Cerebellar cortex (tissue), 1 donor: Measurements from ENCODE around the gene THBS2.

ENCODE experiments used
- DNase-seq: peaks from one replicate; pipeline ENCODE4 v3.0.0-alpha.2; 2015; ENCODE audit warnings: low spot score

The THBS2 gene

DNA sequence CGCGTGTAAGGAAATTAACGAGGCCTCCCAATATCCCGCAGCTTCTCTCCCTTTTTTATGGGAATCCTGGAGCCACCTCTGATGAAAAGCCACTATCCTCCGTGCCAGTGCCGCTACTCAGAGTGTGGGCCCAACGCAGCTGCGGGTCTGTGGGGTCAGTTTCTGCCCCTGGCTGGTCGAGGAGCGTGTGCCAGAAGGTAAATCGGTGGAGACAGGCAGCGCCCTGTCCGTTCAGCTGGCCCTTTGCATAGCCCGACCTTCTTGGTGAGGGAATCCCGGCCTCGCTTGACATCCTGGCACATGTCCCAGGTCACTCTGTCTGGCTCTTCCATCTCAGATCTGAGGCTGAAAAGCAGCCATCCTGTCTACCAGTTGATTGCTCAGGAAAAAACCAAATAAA, 4.6 kb downstream of the THBS2 start:
- DNase-seq = no peak

DNA sequence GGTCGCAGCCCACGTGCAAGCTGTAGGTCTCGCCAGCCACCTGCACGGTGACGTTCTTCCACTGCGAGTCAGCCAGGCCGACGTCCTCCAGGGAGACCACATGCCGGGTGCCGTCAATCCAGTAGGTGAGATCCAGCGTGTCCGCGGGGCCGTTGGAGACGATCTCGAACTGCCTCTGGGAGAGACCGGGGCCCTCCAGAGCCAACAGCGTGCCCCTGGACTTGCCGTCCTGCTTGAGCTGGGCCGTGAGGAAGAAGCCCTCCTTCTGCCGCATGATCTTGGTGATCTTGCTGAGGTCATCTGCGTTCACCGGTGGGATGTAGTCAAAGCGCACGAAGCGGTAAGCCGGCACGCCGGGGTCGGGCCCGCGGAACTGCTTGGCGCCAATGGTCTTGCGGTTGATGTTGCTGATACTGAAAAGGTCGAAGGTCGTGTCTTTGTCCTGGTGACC, 5.1 kb downstream of the THBS2 start:
- no peak for DNase-seq

DNA sequence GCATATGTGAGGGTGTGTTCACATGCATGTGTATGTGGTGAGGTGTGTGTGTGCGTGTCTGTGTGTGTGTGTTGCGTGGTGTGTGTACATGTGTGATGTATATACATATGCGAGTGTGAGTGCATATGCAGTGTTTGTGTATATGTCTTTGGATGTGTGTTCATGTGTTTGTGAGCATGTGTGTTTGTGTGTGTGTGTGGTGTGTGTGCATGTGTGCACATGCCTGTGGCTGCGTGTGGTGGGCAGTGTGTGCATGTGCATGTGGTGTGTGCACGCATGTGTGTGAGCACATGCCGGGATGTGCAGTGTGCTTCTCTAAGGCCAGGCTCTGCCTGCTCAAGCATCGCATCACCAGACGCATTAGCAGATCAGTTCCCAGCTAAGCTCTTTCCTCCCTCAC, 5.7 kb downstream of the THBS2 start:
- DNase-seq = no peak

GRCh38 chr6:169247419-169247818, 6.2 kb downstream of the THBS2 start:
- DNase-seq = no peak

DNA sequence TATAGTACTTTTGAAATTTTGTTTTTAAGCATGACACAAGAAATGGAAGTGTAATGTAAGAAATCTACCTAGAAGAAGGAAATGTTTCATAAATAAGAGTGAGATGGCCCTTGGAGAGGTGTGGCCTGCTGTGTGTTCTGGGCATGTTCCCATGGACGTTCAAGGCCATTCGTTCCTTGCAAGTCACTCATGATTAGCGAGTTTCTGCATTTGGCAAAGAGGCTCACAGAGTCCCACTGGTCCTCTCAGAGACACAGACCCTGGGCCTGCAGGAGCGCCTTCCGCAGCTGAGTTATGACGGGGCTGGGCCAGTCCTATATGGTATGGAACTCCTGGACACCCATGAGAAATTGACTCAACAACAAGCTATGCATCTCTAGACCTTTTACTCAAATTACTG, 7.2 kb downstream of the THBS2 start:
- no peak for DNase-seq

DNA sequence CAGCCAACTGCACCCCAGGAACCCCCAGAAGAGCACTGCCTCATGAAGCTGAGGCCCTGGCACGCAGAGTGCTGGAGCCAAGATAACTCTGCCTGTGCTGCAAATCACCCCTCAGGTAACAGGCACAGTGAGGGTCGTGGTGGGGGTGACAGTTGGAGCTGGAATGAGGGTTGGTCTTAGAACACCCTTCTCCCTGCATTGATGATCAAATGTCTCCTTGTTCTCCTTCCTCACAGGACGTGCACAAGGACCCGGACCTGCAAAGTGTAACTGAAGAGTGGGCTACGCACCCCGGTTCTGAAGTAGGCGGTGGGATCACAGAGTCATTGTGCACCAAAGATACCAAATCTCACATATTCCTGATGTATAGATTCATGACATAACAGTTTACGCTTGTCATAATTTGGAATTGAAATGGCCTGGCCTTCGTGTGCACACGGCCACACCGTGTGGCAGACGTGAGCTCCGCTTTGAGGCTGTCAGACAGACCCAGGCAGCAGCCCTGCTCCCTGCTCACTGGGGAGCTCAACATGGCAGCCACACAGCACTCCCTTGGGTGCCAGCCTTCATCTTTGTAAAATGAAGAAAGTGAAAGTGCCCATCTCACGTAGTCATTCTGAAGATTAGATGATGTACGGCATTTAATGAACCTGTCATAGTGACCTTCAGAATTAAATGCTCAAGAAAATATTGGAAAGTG, 8.8 kb downstream of the THBS2 start:
- no peak for DNase-seq

DNA sequence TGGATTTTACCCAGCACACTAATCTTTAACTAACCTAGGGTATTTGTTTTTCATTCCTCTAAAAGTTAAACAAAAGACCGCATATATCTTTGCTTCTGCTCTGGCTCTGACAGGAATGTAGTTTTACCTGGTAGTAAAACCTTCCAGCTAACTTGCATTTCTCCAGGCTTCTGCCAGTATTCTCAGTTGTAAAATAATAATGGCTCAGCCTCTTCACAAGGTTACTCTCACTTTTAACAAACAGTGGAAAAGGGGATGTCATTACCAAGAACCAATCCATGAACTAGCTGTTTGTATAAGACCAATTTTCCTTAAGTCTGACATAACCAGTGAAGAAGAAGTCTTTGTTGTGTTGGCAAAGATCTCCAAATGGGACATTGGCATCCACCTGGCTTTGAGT, 10.0 kb downstream of the THBS2 start:
- no peak for DNase-seq

DNA sequence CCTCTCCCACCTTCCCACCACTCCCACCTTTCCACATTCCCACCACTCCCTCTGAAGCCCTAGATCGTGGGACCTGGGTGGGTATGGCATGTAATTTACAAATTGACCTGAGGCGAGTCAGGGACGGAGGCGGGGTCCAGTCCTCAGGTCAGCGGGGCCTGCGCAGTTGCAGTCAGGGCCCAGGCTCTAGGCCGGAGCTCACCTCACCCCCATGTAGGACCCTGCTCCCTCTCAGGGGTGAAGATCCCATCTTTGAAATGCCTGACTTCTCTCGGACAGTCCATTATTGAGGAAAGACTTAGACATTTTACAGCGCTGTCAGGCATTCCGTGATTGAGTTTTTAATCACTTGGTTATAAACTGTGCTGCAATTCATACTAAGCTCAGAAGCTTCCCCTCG, 10.5 kb downstream of the THBS2 start:
- no peak for DNase-seq

DNA sequence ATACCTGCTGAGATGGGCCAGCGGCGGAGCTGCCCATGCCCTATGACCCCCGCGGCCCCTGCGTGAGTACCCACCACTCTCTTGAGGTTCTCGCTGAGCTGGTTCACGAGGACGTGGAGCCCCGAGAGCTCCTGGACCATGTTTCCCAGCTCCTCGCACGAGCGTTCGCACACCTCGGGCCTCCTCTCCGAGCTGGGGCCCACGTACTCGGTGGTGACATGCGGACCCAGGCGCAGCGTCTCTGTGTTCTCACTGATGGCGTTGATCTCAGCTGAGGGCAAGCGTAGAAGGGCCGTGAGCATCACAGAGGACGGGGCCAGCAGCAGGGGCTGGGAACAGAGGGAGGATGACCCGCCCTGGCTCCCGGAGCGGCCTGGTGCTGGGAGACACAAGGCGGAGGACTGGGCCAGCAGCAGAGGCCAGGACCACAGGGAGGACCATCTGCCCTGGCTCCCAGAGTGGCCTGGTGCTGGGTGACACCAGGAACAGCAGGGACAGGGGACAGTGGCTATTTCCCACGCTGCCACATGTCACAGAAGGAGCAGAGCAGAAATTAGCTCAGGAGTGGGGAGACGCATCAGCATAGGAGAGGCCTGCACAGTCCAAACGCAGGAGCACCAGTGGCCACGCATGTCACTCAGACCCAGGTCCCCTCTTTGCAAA, 11.8 kb downstream of the THBS2 start:
- no peak for DNase-seq

- no peak for DNase-seq
These were observed 12.9 kb downstream of the THBS2 start for GRCh38 chr6:169240591-169241390.

DNA sequence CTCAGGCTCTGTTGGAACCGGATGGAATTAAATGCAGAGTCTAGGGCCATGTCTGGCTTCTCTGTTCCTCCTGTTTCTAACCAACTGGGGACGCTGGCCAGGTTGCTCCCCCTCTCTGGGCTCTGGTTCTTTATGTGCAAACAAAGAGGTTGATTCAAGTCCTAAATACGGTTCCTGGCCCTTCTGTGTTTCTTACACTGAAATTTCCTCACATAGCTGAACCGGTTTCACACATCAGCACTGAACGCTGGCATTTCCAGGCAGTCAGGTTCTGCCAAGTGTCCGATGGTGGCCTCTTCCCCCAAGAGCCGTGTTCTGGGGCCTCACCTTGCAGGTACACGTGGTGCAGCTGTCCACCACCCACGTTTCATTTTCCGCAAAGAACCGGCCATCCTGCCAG, 13.5 kb downstream of the THBS2 start:
- no peak for DNase-seq

- DNase-seq = no peak
These were observed 14.5 kb downstream of the THBS2 start for GRCh38 chr6:169239181-169239580.

DNA sequence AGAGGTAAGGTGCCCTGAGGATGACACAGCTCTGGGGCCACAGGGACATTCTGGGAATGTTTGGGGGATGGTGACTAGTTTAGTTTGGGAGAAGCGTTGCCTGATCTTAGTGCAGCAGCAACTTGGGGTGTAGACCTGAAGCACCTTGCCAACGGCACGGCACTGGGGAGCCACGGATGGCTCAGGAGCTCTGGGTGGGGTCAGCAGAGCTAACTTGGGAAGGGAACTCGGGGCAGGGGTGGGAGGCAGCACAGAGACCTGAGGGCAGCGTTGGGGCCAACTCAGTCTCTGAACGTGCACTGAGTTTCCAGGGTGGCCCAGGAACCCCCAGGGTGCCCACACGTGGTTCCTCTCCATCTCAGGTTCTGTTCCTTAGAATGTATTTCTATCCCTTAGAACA, 14.9 kb downstream of the THBS2 start:
- no peak for DNase-seq

GRCh38 chr6:169237496-169238134, 16.0 kb downstream of the THBS2 start:
- no peak for DNase-seq

- no peak for DNase-seq
These were observed 16.7 kb downstream of the THBS2 start for GRCh38 chr6:169236988-169237387.

DNA sequence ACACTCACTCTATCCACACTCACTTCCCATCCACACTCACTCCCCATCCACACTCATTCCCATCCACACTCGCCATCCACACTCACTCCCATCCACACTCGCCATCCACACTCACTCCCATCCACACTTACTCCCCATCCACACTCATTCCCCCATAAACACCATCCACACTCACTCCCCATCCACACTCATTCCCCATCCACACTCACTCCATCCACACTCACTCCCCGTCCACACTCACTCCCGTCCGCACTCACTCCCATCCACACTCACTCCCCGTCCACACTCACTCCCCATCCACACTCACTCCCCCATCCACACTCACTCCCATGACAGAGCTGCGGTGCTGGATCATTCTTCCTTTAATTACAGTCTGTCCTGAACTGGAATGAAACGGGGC, 17.1 kb downstream of the THBS2 start:
- DNase-seq = no peak

GRCh38 chr6:169235286-169235685, 18.4 kb downstream of the THBS2 start:
- no peak for DNase-seq

- DNase-seq = no peak
These were observed 19.0 kb downstream of the THBS2 start for GRCh38 chr6:169234634-169235033.

DNA sequence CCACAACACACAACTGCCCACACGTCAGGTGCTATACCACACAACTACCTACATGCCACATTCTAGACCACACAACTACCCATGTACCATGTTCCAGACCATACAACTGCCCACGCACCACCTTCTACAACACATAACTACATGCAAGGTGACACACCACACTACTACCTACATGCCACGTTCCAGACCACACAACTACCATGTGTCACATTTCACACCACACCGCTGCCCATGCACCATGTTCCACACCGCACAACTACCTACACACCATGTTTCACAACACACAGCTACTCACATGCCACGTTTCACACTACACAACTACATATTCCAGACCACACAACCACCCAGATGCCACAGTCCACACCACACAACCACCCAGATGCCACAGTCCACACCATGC, 19.8 kb downstream of the THBS2 start:
- DNase-seq = no peak

DNA sequence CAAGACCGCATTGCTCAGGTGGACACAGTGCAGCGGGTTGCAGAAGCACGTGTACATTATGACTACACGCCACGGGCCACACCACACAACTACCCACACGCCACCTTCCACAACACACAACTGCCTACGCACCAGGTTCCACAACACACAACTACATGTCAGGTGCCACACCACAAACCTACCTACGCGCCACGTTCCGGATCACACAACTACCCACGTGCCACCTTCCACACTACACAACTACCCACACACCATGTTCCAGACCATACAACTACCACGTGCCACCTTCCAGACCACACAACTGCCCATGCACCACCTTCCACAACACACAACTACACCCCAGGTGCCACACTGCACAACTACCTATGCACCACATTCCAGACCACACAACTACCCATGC, 20.5 kb downstream of the THBS2 start:
- no peak for DNase-seq

GRCh38 chr6:169232507-169232931, 21.1 kb downstream of the THBS2 start:
- no peak for DNase-seq

DNA sequence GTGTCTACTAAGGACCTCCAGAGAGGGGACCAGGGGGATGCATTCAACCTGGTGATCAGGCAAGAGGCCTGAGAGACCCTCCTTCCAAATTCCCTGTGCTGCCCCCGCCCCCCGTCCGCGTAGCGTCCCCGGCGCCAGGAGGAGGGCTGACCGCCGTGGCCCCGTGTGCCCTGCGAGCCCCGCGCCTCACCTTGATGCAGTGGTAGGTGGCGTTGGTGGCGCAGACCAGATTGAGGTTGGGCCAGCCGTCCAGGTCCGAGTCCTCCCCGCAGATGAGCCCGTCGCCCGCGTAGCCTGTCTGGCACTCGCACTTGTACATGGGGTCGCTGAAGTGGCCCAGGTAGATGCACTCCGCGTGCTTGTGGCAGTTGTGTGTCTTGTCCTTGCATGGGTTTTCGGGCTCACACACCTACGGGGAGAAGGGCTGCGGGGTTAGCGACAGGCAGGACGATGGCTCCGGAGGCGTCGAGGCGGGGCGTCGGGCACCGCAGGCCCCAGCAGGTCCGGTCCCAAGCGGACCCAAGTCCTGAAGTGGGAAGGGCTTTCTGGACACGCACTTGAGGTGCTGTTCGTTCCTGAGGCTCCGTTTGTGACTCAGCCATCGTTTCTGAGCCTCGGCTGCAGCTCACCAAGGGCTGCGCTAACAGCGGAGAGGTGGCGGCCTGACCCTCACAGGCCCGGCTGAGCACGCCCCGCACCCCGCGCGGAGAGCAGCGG, 21.7 kb downstream of the THBS2 start:
- no peak for DNase-seq
